Neutrophil (primary cell): ENCODE measurements around the gene KLHL29.

Experiments used
- H3K27ac ChIP-seq: fragments of 200-600 bp; sonication (generic); 2 replicates; pipeline ENCODE4 v1.5.1; 2016; ENCODE audit warnings: mild to moderate bottlenecking, moderate library complexity
- H3K27me3 ChIP-seq: fragments of 200-600 bp; sonication (generic); 2 replicates; pipeline ENCODE4 v1.6.0; 2016; ENCODE audit warnings: mild to moderate bottlenecking
- H3K36me3 ChIP-seq: fragments of 200-600 bp; sonication (generic); 2 replicates; pipeline ENCODE4 v1.5.1; 2017
- H3K4me1 ChIP-seq, 2 experiments: fragments of 200-600 bp in 1 of 2; sonication (generic) in 1 of 2; 1 replicate in 1 of 2; 2 replicates in 1 of 2; pipeline versions ENCODE4 v1.5.1 to v1.6.1; 2013 to 2016; ENCODE audit warnings: low read depth in 1 of 2, low read length in 1 of 2, mild to moderate bottlenecking in 1 of 2, moderate library complexity in 1 of 2; ENCODE audit not compliant: control insufficient read depth in 1 of 2, insufficient read depth in 1 of 2
- H3K4me3 ChIP-seq, 2 experiments: fragments of 200-600 bp in 1 of 2; sonication (generic) in 1 of 2; 1 replicate in 1 of 2; 2 replicates in 1 of 2; pipeline ENCODE4 v1.5.1; 2013 to 2016; ENCODE audit warnings: low read depth in 1 of 2, low read length in 1 of 2, mild to moderate bottlenecking in 1 of 2, moderate library complexity in 1 of 2
- H3K9me3 ChIP-seq: fragments of 200-600 bp; sonication (generic); 2 replicates; pipeline ENCODE4 v1.5.1; 2016
- CTCF ChIP-seq: fragments of 200-600 bp; sonication (generic); IDR thresholded peaks from 2 replicates; pipeline ENCODE4 v1.5.1; 2016; ENCODE audit warnings: antibody characterized with exemption

Gene KLHL29

GRCh38 chr2:23700627-23701026 is 315.6 kb downstream of the KLHL29 start:
- no peak overlapping the region for H3K4me3 ChIP-seq
- no peaks in the 10 kb centered on the region for H3K9me3 ChIP-seq
- no peaks in the 10 kb centered on the region for H3K27me3 ChIP-seq
- H3K36me3 ChIP-seq: no peaks in the 10 kb centered on the region
- H3K27ac ChIP-seq: no peak overlapping the region
- no peak for TF ChIP-seq CTCF
- H3K4me1 ChIP-seq: no peaks in the 10 kb centered on the region

GRCh38 chr2:23703037-23703582 is 318.1 kb downstream of the KLHL29 start:
- Histone ChIP-seq H3K9me3 (no peaks in the 10 kb centered on the region), H3K4me3 (no peak overlapping the region), H3K4me1 (no peaks in the 10 kb centered on the region), H3K27me3 (no peaks in the 10 kb centered on the region), H3K27ac (no peak overlapping the region), H3K36me3 (peaks cover 3% of the 10 kb centered on the region)
- TF ChIP-seq CTCF: no peak

GRCh38 chr2:23703583-23704385 is 318.8 kb downstream of the KLHL29 start:
- Histone ChIP-seq H3K9me3 (no peaks in the 10 kb centered on the region), H3K27me3 (no peaks in the 10 kb centered on the region), H3K4me3 (no peak overlapping the region), H3K27ac (no peak overlapping the region), H3K4me1 (no peaks in the 10 kb centered on the region), H3K36me3 (peaks cover 3% of the 10 kb centered on the region)
- no peak for TF ChIP-seq CTCF

GRCh38 chr2:23705771-23706612 is 321.0 kb downstream of the KLHL29 start:
- H3K27ac ChIP-seq: no peak overlapping the region
- H3K27me3 ChIP-seq: no peaks in the 10 kb centered on the region
- H3K9me3 ChIP-seq: no peaks in the 10 kb centered on the region
- H3K4me1 ChIP-seq: no peaks in the 10 kb centered on the region
- peaks cover 3% of the 10 kb centered on the region for H3K36me3 ChIP-seq
- no peak overlapping the region for H3K4me3 ChIP-seq
- no peak for TF ChIP-seq CTCF

GRCh38 chr2:23706613-23707078 is 321.7 kb downstream of the KLHL29 start:
- H3K36me3 ChIP-seq: peaks cover 3% of the 10 kb centered on the region
- no peaks in the 10 kb centered on the region for H3K9me3 ChIP-seq
- H3K27ac ChIP-seq: no peak overlapping the region
- H3K27me3 ChIP-seq: no peaks in the 10 kb centered on the region
- no peak for TF ChIP-seq CTCF
- no peak overlapping the region for H3K4me3 ChIP-seq
- H3K4me1 ChIP-seq: no peaks in the 10 kb centered on the region
